B cell (primary cell): ENCODE measurements around the gene MCF2L.

Source experiments
- CTCF ChIP-seq: fragments of 200-600 bp; IDR thresholded peaks from one replicate; pipeline ENCODE4 v1.8.0; 2022; ENCODE audit warnings: antibody characterized with exemption, mild to moderate bottlenecking
- EZH2 ChIP-seq: IDR thresholded peaks from 2 replicates; pipeline ENCODE4 v1.6.1; 2012; ENCODE audit warnings: borderline replicate concordance, low read depth, mild to moderate bottlenecking, moderate library complexity, low read length; ENCODE audit not compliant: insufficient read depth, poor library complexity, severe bottlenecking

- no peak for TF ChIP-seq CTCF
- no peak for TF ChIP-seq EZH2
Measured at GRCh38 chr13:113053801-113054604, 85.0 kb downstream of the MCF2L start.
